Measurements from ENCODE around the gene CLEC2D.
"Not testable (repeated sequence)": the region's sequence is repeated elsewhere in the genome, so short reads cannot be mapped to it uniquely, and the experiment has no call there.

CLEC2D gene

DNA sequence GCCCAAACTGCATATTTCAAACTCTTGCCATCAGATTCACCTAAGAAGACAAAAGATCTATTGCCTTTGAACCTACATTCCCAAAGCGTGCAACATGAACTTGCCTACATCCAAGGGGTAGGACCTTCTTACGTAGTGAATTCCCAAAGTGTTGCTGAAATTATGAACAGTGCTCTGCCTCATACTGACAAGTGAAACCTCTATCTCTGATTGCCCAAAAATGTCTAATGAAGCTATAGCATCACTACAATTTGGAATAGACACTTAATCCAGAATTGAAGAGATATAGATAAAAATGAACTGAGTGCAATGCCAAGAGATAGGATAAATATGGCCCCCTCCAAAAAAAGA is 31.1 kb downstream of the CLEC2D start:
- DNase-seq (ENCODE audit: low spot score) = no peak

DNA sequence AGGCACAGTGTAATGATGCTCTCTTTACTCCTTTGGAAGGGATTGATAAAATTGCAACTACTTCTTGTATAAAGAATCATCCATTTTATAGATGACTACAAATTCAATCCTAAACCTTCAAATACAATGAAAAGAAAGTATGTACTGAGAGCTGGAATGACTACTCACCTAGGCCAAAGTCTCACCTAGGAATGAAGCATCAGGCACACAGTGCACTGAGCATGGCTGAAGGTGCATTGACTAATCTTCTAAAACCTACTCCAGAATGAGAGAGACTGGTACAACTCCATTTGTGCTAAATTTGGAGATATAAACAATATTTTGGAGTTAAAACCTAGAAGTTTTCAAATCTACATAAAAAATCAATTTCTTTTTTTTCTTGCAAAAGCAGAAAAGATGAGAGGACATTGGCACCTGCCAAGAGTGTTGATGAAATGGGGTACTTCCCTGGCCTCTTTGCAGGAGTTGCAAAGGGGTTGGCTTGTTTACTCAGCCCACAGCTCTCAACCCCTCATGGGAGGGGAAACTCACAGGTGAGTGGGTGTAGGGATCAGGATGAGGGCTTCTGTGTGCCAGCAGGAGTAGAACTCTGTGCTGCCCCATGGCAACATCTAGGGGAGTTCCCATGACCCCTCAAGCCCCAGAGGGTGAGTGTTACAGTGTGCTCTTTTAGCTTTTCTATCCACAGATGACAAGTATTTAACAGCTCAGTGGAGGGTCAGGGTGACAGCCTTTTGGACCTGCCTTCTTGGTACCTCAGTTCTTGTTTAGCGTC is 32.1 kb downstream of the CLEC2D start:
- DNase-seq (ENCODE audit: low spot score) = no peak

DNA sequence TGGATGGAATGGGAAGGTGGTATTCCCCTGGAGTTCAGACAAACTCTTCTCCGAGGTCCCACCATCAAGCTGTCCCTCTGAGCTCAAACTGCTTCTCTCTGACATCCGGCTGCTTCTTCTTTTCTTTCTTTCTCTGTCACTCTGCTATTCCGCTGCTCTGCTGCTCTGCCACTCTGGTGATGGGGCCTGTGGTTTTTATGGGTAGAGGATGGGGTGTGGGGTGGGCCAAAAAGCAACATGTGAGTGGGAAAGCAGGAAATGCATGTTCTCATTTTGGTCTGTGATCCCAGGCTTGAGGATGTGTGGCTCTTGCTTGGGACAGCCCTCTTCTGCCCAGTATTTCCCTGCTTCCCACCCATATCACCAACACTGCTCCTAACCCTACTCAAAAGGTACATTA is 32.7 kb downstream of the CLEC2D start:
- DNase-seq (ENCODE audit: low spot score) = no peak

DNA sequence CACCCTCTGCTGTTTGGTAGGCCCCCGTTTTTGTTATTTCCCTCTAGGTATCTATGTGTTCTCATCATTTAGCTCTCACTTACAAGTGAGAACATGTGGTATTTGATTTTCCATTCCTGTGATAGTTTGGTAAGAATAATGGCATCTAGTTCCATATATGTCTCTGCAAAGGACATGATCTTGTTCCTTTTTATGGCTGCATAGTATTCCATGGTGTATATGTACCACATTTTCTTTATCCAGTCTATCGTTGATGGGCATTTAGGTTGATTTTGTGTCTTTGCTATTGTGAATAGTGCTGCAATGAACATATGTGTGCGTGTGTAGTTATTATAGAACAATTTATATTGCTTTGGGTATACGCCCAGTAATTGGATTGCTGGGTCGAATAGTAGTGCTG is 35.0 kb downstream of the CLEC2D start:
- not testable (repeated sequence) for DNase-seq (ENCODE audit: low spot score)

DNA sequence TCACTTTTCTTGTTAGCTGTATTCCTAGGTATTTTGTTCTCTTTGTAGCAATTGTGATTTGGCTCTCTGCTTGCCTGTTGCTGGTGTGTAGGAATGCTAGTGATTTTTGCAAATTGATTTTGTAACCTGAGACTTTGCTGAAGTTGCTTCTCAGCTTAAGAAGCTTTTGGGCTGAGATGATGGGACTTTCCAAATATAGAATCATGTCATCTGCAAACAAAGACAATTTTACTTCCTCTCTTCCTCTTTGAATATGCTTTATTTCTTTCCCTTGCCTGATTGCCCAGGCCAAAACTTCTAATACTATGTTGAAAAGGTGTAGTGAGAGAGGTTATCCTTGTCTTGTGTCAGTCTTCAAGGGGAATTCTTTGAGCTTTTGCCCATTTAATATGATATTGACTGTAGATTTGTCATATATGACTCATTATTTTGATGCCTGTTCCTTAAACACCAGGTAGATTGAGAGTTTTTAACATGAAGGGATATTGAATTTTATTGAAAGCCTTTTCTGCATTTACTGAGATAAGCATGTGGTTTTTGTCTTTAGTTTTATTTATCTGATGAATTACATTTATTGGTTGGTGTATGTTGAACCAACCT is 36.7 kb downstream of the CLEC2D start:
- DNase-seq (ENCODE audit: low spot score) = no peak

DNA sequence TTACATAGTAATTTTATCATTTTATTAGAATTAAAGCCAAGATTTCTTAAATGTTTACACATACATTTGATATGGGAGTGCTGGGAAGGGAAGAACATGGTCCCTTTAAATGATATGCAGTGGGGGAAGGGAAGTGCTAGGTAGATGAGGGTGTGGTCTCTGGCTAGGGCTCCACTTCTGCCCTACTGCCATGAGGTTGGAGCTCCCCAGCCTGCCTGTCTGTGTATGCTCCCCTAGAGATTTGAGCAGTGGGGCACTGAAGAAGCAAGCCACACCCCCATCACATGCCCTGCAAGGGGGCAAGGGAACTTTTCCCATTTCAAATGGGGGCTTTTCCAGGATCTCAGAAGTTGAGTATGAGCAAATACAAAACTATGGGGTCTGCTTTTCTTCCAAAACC is 37.8 kb downstream of the CLEC2D start:
- peak; percentile 35 for DNase-seq (ENCODE audit: low spot score)

DNA sequence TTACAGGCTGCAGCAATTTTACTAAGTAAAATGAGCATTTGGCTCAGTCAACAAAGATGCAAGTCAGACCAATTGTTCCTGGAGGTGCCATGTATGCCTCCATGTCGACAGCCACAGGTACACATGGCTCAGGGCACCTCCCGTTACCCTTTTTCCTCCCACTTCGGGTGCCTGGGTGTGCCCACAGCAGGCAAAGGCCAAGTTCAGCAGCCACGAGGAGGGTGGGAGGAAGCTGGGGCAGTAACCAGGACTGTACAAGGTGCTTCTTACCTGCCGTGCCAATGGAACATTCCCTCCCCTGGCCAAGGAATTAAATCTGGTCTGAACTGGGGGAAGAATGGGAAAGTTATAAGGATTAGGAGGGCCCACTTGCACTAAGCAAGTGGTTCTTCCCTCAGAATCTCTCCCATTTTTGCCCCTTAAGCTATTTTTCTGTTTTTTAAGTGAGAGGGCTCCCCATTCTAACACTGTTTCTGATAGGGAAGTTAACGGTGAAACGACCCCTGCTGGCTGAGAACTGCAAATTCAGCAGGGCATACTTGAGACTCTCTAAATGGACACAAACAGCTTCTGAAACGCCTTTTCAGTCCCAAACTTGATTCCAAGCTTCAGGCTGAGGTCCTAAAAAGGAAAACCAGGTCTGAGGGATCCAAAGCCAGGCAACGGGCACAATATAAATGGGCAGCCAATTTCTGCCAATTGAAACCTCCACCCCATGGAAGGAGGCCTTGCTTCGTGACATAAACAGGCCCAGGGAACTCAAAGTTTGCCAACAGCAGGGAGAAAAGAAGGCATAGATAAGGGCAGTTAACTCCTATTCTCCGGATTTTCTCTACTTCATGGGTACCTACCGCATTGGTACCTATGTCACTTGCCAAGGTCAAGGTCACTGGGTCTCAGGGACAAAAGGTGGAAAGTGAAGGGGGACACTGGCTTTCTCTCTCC is 38.6 kb downstream of the CLEC2D start:
- DNase-seq (ENCODE audit: low spot score) = peak; percentile 55

DNA sequence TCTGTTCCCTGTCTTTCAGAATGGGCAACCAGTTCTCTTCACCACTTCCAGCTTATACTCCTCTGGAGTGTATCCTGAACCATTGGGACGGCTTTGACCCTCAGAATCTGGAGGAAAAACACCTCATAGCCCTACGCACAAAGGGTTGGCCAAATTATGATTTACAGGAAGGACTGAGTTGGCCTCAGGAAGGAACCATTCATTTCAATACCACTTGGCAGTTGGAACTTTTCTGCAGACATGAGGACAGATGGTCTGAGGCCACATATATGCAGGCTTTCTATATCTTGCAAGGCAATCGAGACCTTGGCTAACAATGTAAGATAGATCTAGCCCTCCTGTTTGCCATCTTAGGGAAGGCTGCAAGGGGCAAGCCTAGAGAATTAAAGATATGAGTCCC is 39.3 kb downstream of the CLEC2D start:
- no peak for DNase-seq (ENCODE audit: low spot score)

DNA sequence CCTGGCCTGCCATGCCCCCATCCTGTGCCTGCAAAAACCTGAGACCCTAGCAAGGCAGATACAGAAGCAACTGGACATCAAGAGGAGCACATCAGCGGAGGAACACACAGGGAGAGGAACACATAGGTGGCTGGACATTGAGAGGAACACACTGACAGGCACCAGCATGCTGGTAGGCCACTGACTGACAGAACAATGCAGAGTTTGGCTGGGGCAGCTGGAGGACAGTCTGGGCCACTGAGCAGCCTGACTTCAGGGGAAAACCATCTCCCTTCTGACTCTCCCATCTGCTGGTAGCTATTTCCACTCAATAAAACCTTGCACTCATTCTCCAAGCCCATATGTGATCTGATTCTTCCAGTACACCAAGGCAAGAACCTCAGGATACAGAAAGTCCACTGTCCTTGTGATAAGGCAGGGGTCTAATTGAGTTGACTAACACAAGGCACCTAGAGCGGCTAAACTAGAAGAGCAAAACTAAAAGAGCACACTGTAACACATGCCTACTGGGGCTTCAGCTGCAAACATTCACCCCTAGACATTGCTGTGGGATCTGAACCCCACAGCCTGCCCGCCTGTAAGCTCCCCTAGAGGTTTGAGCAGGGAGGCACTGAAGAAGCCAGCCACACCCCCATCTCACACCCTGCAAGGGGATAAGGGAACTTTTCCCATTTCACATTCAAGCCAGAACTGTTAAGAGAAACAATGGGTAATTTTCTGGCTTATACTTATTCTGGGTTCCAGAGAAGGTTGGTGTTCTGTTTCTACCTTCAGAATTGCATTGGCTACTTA is 41.3 kb downstream of the CLEC2D start:
- DNase-seq (ENCODE audit: low spot score) = no peak

DNA sequence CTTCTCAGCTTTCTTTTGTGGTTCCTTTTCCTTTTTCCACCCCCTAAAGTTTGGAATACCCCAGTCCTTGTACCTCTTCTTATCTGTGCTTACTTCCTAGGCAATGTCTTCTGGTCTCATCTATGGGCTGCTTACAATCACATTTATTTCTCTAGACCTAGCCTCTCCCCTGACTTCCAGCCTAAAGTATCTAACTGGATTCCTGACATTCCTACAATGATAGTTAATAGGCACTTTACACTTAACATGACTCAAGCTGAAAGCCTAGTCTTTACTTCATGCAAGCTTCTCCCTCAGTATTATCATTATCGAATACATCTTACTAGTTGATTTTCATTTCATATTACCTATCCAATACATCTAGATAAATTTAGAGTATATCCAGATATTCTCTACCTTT is 42.2 kb downstream of the CLEC2D start:
- no peak for DNase-seq (ENCODE audit: low spot score)

DNA sequence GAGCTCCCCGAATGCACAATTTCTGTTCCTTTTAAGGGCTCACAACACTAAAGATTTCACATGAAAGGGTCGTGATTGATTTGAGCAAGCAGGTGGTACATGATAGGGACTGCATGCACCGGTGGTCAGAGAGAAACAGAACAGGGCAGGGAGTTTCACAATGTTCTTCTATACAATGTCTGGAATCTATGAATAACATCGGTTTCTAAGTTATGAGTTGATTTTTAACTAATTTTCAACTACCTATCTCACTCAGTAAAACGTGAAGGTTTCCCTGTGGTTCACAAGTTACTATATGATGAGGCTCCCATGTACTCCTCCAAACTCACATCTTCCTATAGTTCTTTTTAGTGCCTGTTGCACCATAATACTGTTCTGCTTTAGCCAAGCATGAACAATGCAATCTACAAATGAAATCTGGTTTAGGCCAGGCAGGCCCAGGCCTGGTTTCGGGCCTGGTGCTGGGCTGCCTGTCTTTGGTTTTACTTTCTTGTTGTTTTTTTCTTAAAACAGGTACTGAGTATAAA is 43.6 kb downstream of the CLEC2D start:
- DNase-seq (ENCODE audit: low spot score) = not testable (repeated sequence)

DNA sequence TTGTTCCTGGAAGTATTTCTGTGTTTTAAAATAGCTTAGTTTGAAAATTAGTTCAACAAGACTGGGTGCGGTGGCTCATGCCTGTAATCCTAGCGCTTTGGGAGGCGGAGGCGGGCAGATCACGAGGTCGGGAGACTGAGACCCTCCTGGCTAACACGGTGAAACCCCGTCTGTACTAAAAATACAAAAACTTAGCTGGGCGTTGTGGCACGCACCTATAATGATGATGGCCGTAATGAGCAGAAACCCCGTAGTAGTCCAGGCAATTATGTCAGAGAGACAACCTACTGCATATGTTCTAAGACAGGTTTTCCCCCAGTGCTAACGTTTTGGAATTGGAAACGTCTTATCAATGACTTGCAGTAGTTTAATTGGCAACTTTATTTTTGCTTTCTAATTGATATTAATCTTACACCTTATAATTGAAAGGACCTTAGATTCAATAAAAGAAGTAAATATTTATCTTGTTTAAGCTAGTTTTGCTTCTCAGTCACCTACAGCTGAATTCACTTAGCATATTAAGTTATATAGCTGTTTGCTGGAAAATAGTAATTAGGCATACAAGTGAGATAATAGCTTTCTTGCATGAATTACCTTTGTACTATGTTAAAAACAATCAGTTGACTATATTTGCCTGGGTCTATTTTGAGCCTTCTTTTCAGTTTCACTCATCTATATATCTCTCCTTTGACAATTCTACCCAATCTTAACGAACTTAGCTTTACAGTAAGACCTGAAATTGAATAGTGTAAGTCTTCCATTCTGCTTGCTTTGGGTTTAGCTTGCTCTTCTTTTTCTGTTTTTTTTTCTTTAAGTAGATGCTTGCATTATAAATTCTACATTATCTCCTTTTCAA is 47.8 kb downstream of the CLEC2D start:
- no peak for DNase-seq (ENCODE audit: low spot score)

DNA sequence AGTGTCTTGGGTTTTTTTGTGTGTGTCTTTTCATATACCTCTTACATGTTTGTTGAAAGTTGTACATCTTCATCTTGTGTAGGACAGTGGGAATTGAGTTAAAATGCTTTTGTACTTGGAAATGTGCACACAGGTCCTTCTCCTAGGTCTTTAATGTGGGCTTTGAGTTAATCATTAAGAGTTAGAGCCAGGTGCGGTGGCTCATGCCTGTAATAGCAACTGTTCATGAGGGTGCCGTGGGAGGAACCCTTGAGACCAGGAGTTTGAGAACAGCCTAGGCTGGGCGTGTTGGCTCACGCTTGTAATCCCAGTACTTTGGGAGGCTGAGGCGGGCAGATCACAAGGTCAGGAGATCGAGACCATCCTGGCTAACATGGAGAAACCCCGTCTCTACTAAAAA is 49.5 kb downstream of the CLEC2D start:
- DNase-seq (ENCODE audit: low spot score) = peak; percentile 70

DNA sequence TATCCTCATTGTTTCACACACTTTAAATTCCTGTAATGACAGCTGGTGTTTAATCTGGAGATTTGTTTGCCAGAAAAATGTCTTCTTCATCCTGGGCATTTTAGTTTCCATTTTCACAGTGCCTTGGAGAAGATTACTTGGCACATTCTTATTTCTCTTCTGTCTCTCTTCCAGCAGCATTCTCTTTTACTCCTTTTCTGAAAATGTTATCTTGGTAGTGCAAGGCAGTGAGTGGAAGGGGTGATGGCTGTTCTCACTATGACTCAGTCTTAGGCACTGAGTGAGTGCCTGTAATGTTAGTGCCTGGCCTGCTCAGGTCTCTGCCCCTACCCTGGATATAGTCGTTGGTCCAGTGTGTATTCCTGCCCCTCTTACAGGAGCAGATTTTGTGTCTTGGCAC is 50.3 kb downstream of the CLEC2D start:
- DNase-seq (ENCODE audit: low spot score) = no peak

DNA sequence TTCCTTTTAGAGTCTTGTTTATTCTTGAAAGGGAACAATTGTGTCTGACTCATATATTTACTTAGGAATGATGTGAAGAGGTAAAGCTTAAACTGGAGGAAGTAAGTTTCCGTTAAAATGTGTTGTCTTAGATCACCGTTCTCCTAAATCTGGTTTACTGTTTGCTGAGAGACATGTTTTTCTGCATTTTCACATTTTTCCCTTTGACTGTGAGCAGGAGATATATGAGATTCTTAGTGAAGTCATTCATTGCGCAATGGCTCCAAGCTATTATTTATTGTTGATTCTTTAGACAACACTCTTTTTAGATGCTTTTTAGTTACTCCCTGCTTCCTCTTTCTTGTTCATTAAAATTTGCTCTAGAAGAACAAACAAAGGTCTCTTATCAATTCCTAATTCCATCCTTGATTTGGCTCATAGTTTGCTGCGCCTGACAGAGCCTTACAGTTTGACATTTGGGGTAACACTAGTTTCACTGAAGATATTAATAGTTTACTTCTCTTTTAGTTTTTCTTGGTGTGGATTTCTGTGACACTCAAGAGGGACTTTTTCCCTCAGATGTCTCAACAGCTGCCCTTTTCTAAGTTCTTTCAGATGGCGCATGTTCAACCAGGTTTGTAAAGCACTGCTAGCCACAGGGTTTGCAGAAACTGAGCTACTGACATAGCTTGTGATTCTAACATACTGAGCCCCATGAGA is 52.0 kb downstream of the CLEC2D start:
- peak; percentile 20 for DNase-seq (ENCODE audit: low spot score)

DNA sequence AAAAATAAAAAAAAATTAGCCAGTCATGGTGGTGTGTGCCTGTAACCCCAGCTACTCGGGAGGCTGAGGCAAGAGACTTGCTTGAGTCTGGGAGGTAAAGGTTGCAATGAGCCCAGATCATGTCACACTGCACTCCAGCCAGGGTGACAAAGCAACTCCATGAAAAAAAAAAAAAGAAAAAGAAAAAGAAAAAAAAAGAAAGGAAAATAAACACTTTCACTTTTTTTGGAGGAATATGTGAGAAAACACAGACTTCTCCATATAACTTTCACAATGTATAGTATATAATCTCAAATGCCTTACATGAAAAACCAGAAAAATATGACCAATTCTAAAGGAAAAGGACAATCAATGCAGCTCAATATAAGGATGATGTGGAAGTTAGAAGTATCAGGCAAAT is 54.5 kb downstream of the CLEC2D start:
- no peak for DNase-seq (ENCODE audit: low spot score)

DNA sequence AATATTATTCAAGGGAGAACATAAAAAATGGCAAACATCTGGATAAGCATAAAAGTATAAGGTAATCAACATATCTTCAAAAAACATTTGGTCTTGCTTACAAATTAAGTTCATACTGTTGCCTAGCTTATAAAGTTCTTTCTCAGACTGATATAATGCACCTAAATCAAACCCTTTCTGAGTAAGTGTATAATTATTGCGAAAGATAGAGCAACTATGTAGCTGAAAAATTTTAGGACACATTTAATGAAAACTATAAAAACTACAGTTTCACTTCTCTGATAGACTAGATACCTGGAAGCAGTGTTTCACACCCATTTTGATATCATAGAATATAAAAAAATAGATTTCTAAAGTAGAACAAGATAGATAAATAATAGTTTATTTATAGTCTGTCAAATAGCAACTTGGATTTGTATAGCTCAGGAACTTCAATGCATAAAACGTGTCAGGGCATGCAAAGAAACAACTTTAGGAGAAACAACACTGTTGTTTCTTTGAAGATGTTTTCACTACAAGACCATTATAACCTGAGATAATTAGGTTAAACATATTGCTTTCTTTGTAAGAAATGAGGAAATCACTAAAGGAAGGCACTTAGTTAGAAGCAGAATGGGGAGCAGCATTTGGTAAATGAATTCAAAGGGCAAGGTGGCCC is 55.8 kb downstream of the CLEC2D start:
- no peak for DNase-seq (ENCODE audit: low spot score)

DNA sequence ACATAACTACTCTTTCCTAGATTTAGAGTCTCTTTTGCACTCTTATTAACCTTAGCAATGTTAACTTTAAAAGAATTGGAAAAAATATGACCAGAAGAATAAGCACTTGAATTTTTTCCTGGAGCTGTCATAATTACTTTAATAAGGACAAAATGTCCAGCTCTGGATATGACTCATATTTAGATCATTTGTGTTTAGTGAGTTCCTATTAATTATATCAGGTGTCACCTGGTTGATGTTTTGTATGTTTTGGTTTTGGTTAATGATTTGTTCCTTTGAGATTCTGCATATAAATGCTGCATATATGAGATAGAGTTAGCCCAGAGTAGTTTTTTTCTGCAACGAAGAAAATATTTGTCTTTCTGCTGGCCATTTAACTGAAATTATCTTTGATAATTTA is 58.3 kb downstream of the CLEC2D start:
- no peak for DNase-seq (ENCODE audit: low spot score)

DNA sequence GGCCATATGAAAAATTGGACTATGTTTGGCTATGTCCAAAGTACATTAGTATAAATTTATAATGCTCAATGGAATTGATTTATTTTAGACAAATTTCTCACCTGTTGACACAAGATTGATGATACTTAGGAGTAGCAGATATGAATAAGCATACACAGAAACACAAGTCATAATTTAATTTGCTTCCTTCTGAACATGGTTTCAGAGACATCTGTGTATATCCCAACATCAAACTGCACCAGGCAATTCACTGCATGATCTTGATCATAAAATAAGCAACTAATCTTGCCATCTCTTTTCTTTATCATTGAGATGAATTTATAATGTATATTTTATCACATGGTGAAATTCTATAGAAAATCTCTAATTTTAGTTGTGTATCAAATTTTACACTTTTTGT is 59.6 kb downstream of the CLEC2D start:
- no peak for DNase-seq (ENCODE audit: low spot score)

DNA sequence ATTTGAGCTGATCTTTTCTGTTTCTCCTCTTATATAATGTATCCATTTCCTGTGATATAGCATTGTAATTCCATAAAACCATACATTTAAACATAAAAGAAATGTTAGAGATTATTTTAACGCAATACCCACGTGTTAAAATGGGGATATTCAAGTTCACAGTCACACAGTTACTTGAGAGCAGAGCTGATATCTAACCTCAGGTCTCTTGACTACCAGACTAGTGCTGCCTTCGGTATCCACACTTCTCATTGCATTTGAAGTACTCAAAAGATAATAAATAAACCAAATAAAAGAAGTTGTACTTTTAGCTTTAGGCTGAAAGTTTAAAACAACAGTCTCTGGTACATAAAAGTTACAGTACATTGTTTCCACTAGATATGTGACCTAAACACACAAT is 60.5 kb downstream of the CLEC2D start:
- no peak for DNase-seq (ENCODE audit: low spot score)
